ENCODE data around the gene GBE1.

- no peak for TF ChIP-seq ATF2 (tag by site-specific recombination; IDR thresholded peaks at IDR 0.05; ENCODE audit: low read depth)
- no peak for TF ChIP-seq ZBTB8A (tag by site-specific recombination; IDR thresholded peaks at IDR 0.05)
- no peak for TF ChIP-seq CTCF (tag by site-specific recombination; IDR thresholded peaks at IDR 0.05)
- TF ChIP-seq ZBTB49 (tag by site-specific recombination; IDR thresholded peaks at IDR 0.05; ENCODE audit: low read depth) = no peak
- TF ChIP-seq ZNF146 (tag by site-specific recombination; IDR thresholded peaks at IDR 0.05) = no peak
- no peak for TF ChIP-seq KLF10 (tag by site-specific recombination; IDR thresholded peaks at IDR 0.05)
Observed at GRCh38 chr3:81763001-81763400, 1.6 kb upstream of the GBE1 start.
